Heart left ventricle (tissue), 16 donors: Measurements from ENCODE around the gene NUDT14. TPM values are rescaled to one million over a fixed set of nuclear protein-coding genes. Genes with fewer than 3 reads are reported as not detected.

Experiments
- ATAC-seq, 4 donors: fragments of 200-7000 bp; cut with Tn5 transposase; one replicate each; pipeline ENCODE4 v1.9.1; 2020 to 2022; ENCODE audit warnings: moderate library complexity in 4 of 4, mild to moderate bottlenecking in 3 of 4, moderate number of reproducible peaks in 1 of 4
- DNase-seq, 5 donors: peaks; one replicate each; pipeline ENCODE4 v3.0.0-alpha.2; 2020
- H3K27ac ChIP-seq, 12 donors: fragments of 200-600 bp; sonication (generic) in 4 of 12; one replicate each; pipeline versions ENCODE4 v1.5.0 to v1.8.0; 2016 to 2022; ENCODE audit warnings: mild to moderate bottlenecking in 2 of 12
- H3K27me3 ChIP-seq, 9 donors: fragments of 200-600 bp; sonication (generic) in 2 of 9; one replicate each; pipeline versions ENCODE4 v1.5.1 to v1.8.0; 2016 to 2022; ENCODE audit warnings: mild to moderate bottlenecking in 3 of 9
- H3K36me3 ChIP-seq, 9 donors: fragments of 200-600 bp; sonication (generic) in 2 of 9; one replicate each; pipeline versions ENCODE4 v1.5.0 to v1.8.0; 2018 to 2022; ENCODE audit warnings: mild to moderate bottlenecking in 2 of 9
- H3K4me1 ChIP-seq, 12 donors: fragments of 200-600 bp; sonication (generic) in 4 of 12; one replicate each; pipeline versions ENCODE4 v1.5.0 to v1.8.0; 2016 to 2022; ENCODE audit warnings: mild to moderate bottlenecking in 3 of 12
- H3K4me3 ChIP-seq, 12 donors: fragments of 200-600 bp; sonication (generic) in 4 of 12; one replicate each; pipeline versions ENCODE4 v1.5.0 to v1.8.0; 2017 to 2022; ENCODE audit warnings: mild to moderate bottlenecking in 9 of 12, moderate library complexity in 4 of 12
- H3K9me3 ChIP-seq, 12 donors: fragments of 200-600 bp; sonication (generic) in 4 of 12; one replicate each; pipeline versions ENCODE4 v1.5.0 to v1.8.0; 2016 to 2022; ENCODE audit warnings: mild to moderate bottlenecking in 1 of 12
- CTCF ChIP-seq, 12 donors: fragments of 200-600 bp; sonication (generic) in 4 of 12; IDR thresholded peaks; one replicate each; pipeline versions ENCODE4 v1.5.0 to v1.8.0; 2018 to 2022; ENCODE audit warnings: antibody characterized with exemption in 12 of 12, mild to moderate bottlenecking in 5 of 12
- POLR2A ChIP-seq, 2 donors: fragments of 450-650 bp; IDR thresholded peaks; one replicate each; pipeline ENCODE4 v1.6.1; 2017; ENCODE audit warnings: antibody characterized with exemption in 2 of 2, mild to moderate bottlenecking in 2 of 2, moderate library complexity in 2 of 2
- WGBS, 4 donors: extraction: QIAGEN DNeasy Blood & Tissue Kit in 2 of 4; methylation state at CpG; one replicate each; pipeline versions ENCODE4 v1.1.5 to v1.1.7; 2013 to 2018; 5-methylcytosine and 5-hydroxymethylcytosine counted together
- intact Hi-C, 10 donors: fragments of 100-400 bp; cut with DNase I; formaldehyde crosslinking; loops; one replicate each; pipeline versions ENCODE4 v1.11.1 to v1.14.2; 2022
- polyA plus RNA-seq, 2 donors: library from polyadenylated mRNA; stranded (reverse); fragments of 200-250 nt; gene quantifications; one replicate each; pipeline ENCODE4 v1.2.3, GENCODE V29; 2013
- total RNA-seq, 9 donors: library from RNA; depleted of rRNA in 2 of 9; stranded (reverse); fragments of >200 nt in 2 of 9; fragmentation: NEBNext Ultra II Directional in 3 of 9; extraction: Animal tissue kit (Norgen Biotek cat#: 25700) in 3 of 9; gene quantifications; one replicate each; pipeline versions ENCODE4 v1.1.0 to v1.2.4, GENCODE V29; 2016 to 2023
- donor health status: ischemic (EF 13 %, LVEDD 7.1; RV severe dilation, severe dysfunction).
- donor health status: healthy with polysubstance abuse.
- donor health status: DM: no; HTN: yes; CAD: no.
- donor health status: DM: no; HTN: no; CAD: no.
- donor health status: ischemic (EF 25% LVEDD 6.9; RV normal size, moderate dysfunction).
- donor health status: ischemic (EF 25% LVEDD 5.7; RV mildly dilated, moderate dysfunction).
- donor health status: healthy.
- donor health status: DM: yes; HTN: yes; CAD: no.
- donor health status: ischemic (EF 35%, LVEDD 5.7; RV mildly dilated, moderate dysfunction).
- donor health status: nonischemic (EF 11% LVEDD 7.7; RV severe dilation, severe dysfunction).
- donor health status: DM: yes; HTN: yes; CAD: no.
- donor health status: PGD.
- donor health status: ischemic (EF 29% LVEDD 5.4; RV normal size, mild dysfunction).
- donor health status: nonischemic (EF 23%, LVEDD 6.1; RV moderate dilation, normal function).

NUDT14 gene
- total and polyA plus RNA-seq, 11 donors: 14.3 to 48.9 (median 23.8) TPM

- peak in 4 of 5 donors; percentile 7 to 57 (median 19) for DNase-seq
- Histone ChIP-seq H3K27me3 (no peaks in the 10 kb centered on the region), H3K9me3 (no peaks in the 10 kb centered on the region), H3K36me3 (peaks cover 0 to 82% (median 6%) of the 10 kb centered on the region in 9 donors), H3K4me1 (peaks cover 6 to 17% (median 11%) of the 10 kb centered on the region in 12 donors), H3K4me3 (no peak overlapping the region), H3K27ac (no peak overlapping the region)
- no peak for ATAC-seq
- 90 to 92% (median 91%) methylated on average over 36 to 62 of the region's 62 CpGs for WGBS, 4 donors
- TF ChIP-seq CTCF (IDR thresholded peaks at IDR 0.05): no peak
- no peak for TF ChIP-seq POLR2A (IDR thresholded peaks at IDR 0.05)
- intact Hi-C loops: no loop called here
Observed at GRCh38 chr14:105147671-105148603, 33.2 kb downstream of the NUDT14 start.

DNA sequence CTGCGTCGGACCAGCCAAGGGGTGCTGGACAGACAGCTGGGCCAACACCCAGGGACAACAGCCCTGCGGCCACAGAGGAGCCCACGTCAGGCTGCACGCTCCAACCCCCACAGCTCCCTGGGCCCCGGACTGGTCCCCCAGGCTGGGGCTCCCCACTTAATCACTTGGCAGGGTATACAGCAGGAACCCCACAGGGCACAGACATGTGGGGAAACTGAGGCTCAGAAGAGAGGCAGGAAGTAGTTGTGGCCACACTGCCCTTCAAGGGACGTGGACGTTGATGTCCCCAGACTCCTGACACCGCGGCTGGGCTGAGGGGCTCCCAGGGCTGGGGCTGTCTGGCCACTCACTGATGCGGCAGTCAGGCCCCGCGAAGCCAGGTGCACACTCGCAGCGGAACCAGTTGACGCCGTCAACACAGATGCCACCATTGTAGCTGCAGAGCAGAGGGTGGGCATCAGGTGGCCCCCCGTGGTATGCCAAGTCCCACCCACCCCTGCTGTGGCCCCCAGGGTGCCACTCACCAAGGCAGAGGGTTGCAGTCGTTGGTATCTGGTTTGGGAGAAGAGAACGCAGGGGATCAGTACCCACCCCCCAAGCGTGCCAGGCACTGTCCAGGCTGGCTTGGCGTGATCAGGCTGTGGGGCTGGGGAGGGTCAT, 34.0 kb downstream of the NUDT14 start:
- DNase-seq: peak in 4 of 5 donors; percentile 4 to 57 (median 22)
- peaks cover 0 to 88% (median 8%) of the 10 kb centered on the region in 9 donors for H3K36me3 ChIP-seq
- TF ChIP-seq CTCF (IDR thresholded peaks at IDR 0.05): no peak
- no peak for TF ChIP-seq POLR2A (IDR thresholded peaks at IDR 0.05)
- peaks cover 1 to 8% (median 3%) of the 10 kb centered on the region in 12 donors for H3K4me1 ChIP-seq
- H3K4me3 ChIP-seq: no peak overlapping the region
- H3K27ac ChIP-seq: no peak overlapping the region
- intact Hi-C loops: no loop called here
- no peaks in the 10 kb centered on the region for H3K27me3 ChIP-seq
- H3K9me3 ChIP-seq: no peaks in the 10 kb centered on the region
- 80 to 93% (median 92%) methylated on average over 7 to 22 of the region's 22 CpGs for WGBS, 4 donors
- ATAC-seq: no peak

GRCh38 chr14:105146181-105146975, 34.7 kb downstream of the NUDT14 start:
- Histone ChIP-seq H3K4me3 (no peak overlapping the region), H3K36me3 (peaks cover 0 to 89% (median 8%) of the 10 kb centered on the region in 9 donors), H3K4me1 (peaks cover 0 to 1% (median 0%) of the 10 kb centered on the region in 12 donors), H3K9me3 (no peaks in the 10 kb centered on the region), H3K27me3 (no peaks in the 10 kb centered on the region), H3K27ac (no peak overlapping the region)
- intact Hi-C loops: no loop called here
- no peak for ATAC-seq
- 88 to 94% (median 92%) methylated on average over 19 to 40 of the region's 40 CpGs for WGBS, 4 donors
- TF ChIP-seq CTCF (IDR thresholded peaks at IDR 0.05) (no peak), POLR2A (IDR thresholded peaks at IDR 0.05) (no peak)
- DNase-seq: peak in 3 of 5 donors; percentile 14 to 62 (median 22)
